Right cardiac atrium (tissue), 5 donors: Measurements from ENCODE around the gene SLC4A2. TPM values are rescaled to one million over a fixed set of nuclear protein-coding genes. Genes with fewer than 3 reads are reported as not detected.

Source experiments
- ATAC-seq, 2 donors: fragments of 200-7000 bp; cut with Tn5 transposase; one replicate each; pipeline versions ENCODE4 v1.8.0 to v1.9.1; 2020; ENCODE audit warnings: moderate library complexity in 2 of 2, mild to moderate bottlenecking in 1 of 2
- DNase-seq, 3 donors: peaks; one replicate each; pipeline ENCODE4 v3.0.0-alpha.2; 2020
- H3K27ac ChIP-seq: one replicate; pipeline ENCODE4 v1.5.1; 2013; ENCODE audit warnings: mild to moderate bottlenecking, low read length, control low read depth, moderate library complexity
- H3K27me3 ChIP-seq: one replicate; pipeline ENCODE4 v1.6.1; 2013; ENCODE audit not compliant: control insufficient read depth, insufficient read depth
- H3K4me1 ChIP-seq: one replicate; pipeline ENCODE4 v1.6.1; 2013; ENCODE audit warnings: low read length; ENCODE audit not compliant: control insufficient read depth, insufficient read depth
- H3K4me3 ChIP-seq: one replicate; pipeline ENCODE4 v1.5.1; 2013; ENCODE audit warnings: low read length, control low read depth
- H3K9me3 ChIP-seq: one replicate; pipeline ENCODE4 v1.6.1; 2013; ENCODE audit warnings: low read length; ENCODE audit not compliant: control insufficient read depth
- WGBS: extraction: QIAGEN DNeasy Blood & Tissue Kit; methylation state at CpG from one replicate; pipeline ENCODE4 v1.1.7; 2013; 5-methylcytosine and 5-hydroxymethylcytosine counted together
- intact Hi-C, 4 donors: fragments of 100-400 bp; cut with DNase I; formaldehyde crosslinking; loops; one replicate each; pipeline versions ENCODE4 v1.11.0 to v1.14.0; 2022 to 2023
- polyA plus RNA-seq: library from polyadenylated mRNA; stranded (reverse); fragments of 200-250 nt; gene quantifications from one replicate; pipeline ENCODE4 v1.2.3, GENCODE V29; 2013
- total RNA-seq, 4 donors: library from RNA; stranded (reverse); fragmentation: NEBNext Ultra II Directional; extraction: Animal tissue kit (Norgen Biotek cat#: 25700); gene quantifications; one replicate each; pipeline ENCODE4 v1.2.1, GENCODE V29; 2021
- donor health status: healthy with polysubstance abuse.
- donor health status: DM: no; HTN: yes; CAD: no.
- donor health status: DM: no; HTN: no; CAD: no.
- donor health status: DM: no; HTN: yes; CAD: no; lungs with severe emphysema.
- donor health status: DM: yes; HTN: yes; CAD: no.

The SLC4A2 gene
- total and polyA plus RNA-seq, 5 donors, result 61.7 to 120 (median 86.5) TPM

DNA sequence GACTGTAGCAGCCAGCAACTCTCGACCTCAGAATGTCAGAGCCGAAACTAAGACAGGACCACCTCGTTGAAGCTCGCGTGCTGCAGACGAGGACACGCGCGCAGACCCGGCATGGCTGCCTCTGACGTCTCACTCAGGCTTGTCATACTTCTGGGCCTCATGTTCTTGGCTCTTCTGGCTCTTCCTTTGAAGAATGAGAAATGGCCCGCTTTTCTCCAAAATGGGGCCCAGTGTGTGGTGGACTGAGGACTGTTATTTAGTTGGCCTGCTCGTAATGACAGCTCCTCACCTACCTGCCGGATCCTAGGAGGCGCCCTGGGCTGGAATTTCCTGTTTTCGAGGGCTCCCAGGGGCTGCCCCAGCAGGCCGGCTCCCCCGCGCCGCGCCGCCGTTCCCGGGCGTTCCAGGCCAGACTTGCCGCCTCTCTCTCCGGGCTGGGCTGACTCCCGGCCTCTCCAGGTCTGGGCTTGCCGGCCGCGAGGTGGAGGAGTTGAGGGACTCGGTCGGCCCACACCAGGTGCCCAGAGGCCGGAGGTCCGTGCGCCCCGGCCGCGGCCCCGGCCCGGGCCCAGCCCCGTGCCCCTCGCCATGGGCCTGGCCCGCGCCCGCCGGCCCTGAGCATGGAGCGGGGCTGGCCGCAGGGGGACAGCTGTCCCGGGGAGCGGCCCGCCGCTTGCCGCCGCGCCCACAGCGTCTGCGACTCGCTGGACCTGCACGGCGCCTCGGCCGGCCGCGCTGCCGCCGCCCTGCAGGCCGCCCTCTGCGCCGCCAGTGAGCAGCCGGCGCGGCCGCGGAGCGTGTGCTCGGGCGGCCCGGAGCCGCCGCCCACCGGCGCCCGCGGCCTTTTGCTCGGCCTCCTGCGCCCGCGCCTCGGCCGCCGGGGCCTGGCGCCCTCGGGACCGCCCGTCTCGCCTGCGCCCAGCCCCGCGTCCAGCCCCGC, 55.0 kb downstream of the SLC4A2 start:
- Histone ChIP-seq H3K4me3 (peak overlapping the region; percentile 60), H3K9me3 (no peaks in the 10 kb centered on the region), H3K4me1 (peaks cover 3% of the 10 kb centered on the region), H3K27ac (no peak overlapping the region), H3K27me3 (no peaks in the 10 kb centered on the region)
- ATAC-seq (no peak), DNase-seq (peak in 1 of 3 donors; percentile 55)
- 24% methylated on average over 101 of the region's 101 CpGs for WGBS
- intact Hi-C loops, result loop anchor here in 2 of 4 donors (10.0 kb wide), 2 partner anchors 90 to 100 kb away; partner anchors contain the start of genes ABCB8 (in 1 of the 2) and ATG9B (in 1 of the 2)

DNA sequence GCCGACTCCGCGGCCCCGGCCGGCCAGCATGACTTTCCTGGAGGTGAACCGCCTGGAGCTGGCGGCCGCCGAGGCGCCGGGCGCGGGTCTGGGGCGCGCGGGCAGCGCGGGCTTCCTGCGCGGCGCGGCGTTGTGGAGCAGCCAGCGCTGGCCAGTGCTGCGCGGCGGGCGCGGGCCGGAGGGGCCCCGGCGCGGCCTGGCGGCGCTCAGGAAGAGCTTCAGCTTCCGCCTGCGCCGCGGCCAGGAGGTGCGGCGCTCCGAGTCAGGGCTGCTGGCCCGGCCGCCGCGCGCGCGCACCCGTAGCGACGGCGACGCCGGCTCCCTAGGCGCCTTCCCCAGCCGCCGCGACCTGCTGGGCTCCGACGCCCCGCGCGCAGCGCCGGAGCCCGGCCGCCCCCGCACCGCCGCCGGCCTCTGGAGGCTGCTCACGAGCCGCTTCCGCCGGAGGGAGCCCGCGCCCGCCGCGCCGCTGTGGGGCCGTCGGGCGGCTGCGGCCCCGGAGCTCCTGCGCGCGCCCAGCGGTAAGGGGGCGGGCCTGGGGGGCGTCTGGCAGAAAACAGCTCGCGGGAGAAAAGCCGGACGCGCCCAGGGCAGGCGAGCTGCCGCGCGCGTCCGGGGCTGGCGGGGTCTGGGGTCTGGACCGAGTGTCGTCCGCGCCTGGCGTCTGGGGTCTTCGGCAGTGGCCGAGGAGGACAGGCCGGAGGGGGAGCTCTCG, 55.9 kb downstream of the SLC4A2 start:
- 5% methylated on average over 114 of the region's 114 CpGs for WGBS
- peak overlapping the region; percentile 60 for H3K4me3 ChIP-seq
- intact Hi-C loops, result loop anchor here in 2 of 4 donors (10.0 kb wide), 2 partner anchors 90 to 100 kb away; partner anchors contain the start of genes ABCB8 (in 1 of the 2) and ATG9B (in 1 of the 2)
- ATAC-seq, result peak; percentile 22 to 31
- DNase-seq, result peak in 2 of 3 donors; percentile 62 to 72
- peaks cover 3% of the 10 kb centered on the region for H3K4me1 ChIP-seq
- no peaks in the 10 kb centered on the region for H3K27me3 ChIP-seq
- H3K27ac ChIP-seq, result no peak overlapping the region
- H3K9me3 ChIP-seq, result no peaks in the 10 kb centered on the region

DNA sequence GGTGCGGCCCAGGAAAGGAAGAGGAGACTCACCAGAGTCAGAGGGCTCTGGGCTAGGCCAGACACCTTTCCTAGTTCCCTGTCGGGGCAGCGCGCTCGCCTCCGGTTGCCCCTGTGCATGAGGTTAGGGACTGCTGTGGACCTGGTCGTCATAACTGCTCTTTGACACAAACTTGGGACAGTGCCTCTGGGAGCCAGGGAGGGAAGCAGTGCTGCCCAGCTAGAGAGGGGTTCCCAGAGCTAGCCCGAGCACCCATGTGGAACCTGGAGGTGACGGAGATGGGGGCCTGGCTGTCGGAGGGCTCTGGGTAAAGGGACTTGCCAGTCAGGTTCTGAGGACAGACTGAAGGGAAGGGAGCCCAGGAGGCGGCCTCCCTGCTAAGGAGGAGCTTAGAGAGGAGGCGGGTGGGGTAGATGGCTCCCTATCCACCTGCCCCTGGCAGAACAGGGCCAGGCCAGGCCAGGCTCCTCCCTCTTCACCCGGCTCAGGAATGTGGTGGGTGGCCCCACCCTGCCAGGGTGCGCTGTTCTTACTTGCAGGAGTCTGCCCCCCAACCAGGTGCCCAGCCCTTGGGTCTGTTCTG, 56.5 kb downstream of the SLC4A2 start:
- no peaks in the 10 kb centered on the region for H3K9me3 ChIP-seq
- DNase-seq, result peak in 1 of 3 donors; percentile 62
- H3K4me1 ChIP-seq, result peaks cover 3% of the 10 kb centered on the region
- H3K27ac ChIP-seq, result no peak overlapping the region
- 81% methylated on average over 14 of the region's 14 CpGs for WGBS
- intact Hi-C loops, result loop anchor here in 2 of 4 donors (10.0 kb wide), 2 partner anchors 91 to 101 kb away; partner anchors contain the start of genes ABCB8 (in 1 of the 2) and ATG9B (in 1 of the 2)
- peak in 1 of 2 donors; percentile 2 for ATAC-seq
- no peak overlapping the region for H3K4me3 ChIP-seq
- H3K27me3 ChIP-seq, result no peaks in the 10 kb centered on the region

DNA sequence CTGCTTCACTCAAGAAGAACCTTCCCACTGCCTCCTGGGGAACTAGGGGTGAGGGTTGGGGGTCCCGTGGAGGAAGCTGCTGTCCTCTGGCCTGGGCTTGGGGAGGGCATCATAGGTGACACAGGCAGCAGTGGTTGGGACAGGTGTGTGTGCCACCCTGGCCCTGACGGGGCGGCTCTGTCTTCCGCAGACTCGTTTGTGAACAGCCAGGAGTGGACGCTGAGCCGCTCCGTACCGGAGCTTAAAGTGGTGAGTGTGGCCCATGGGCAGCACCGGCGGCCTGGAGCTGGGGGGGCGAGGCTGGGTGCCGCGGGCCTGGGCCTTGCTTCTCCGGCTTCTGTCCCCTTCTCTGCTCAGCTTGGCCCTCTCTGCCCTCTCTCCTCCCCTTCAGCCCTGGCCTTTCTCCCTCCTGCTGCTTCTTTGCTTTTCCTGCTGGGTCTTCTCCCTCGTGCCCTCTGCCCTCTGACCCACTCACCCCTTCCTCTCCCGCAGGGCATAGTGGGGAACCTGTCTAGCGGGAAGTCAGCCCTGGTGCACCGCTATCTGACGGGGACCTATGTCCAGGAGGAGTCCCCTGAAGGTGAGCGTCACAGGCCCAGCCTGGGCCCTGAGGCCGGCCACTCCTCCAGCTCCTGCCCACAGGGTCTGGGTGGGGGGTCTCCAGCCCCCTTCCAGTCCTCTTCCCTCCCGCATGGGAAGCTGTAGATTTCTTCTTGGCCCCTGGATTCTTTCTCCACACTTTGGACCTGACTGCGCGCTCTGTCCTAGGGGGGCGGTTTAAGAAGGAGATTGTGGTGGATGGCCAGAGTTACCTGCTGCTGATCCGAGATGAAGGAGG, 57.4 kb downstream of the SLC4A2 start:
- ATAC-seq (no peak), DNase-seq (peak in 1 of 3 donors; percentile 62)
- peaks cover 3% of the 10 kb centered on the region for H3K4me1 ChIP-seq
- H3K9me3 ChIP-seq, result no peaks in the 10 kb centered on the region
- intact Hi-C loops, result loop anchor here in 2 of 4 donors (10.0 kb wide), 2 partner anchors 92 to 102 kb away; partner anchors contain the start of genes ABCB8 (in 1 of the 2) and ATG9B (in 1 of the 2)
- WGBS, result 93% methylated on average over 27 of the region's 27 CpGs
- no peak overlapping the region for H3K27ac ChIP-seq
- H3K27me3 ChIP-seq, result no peaks in the 10 kb centered on the region
- H3K4me3 ChIP-seq, result no peak overlapping the region

DNA sequence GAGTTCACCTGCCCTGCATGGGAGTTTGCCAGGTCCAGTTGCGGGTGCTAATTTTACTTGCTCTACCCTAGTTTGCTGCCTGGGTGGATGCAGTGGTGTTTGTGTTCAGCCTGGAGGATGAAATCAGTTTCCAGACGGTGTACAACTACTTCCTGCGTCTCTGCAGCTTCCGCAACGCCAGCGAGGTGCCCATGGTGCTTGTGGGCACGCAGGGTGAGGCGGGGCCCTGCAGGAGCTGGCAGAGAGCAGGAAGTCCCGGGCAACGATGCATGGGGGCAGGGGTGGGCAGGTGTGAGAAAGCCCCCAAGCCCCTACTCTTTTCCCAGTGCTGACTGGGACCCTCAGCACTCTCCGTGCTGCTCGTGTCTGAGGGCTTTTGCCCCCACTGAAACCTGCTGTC, 58.2 kb downstream of the SLC4A2 start:
- Histone ChIP-seq H3K4me1 (peaks cover 3% of the 10 kb centered on the region), H3K4me3 (no peak overlapping the region), H3K9me3 (no peaks in the 10 kb centered on the region), H3K27me3 (no peaks in the 10 kb centered on the region), H3K27ac (no peak overlapping the region)
- peak in 1 of 3 donors; percentile 34 for DNase-seq
- no peak for ATAC-seq
- WGBS, result 90% methylated on average over 12 of the region's 12 CpGs
- intact Hi-C loops, result loop anchor here in 2 of 4 donors (10.0 kb wide), 2 partner anchors 93 to 103 kb away; partner anchors contain the start of genes ABCB8 (in 1 of the 2) and ATG9B (in 1 of the 2)

DNA sequence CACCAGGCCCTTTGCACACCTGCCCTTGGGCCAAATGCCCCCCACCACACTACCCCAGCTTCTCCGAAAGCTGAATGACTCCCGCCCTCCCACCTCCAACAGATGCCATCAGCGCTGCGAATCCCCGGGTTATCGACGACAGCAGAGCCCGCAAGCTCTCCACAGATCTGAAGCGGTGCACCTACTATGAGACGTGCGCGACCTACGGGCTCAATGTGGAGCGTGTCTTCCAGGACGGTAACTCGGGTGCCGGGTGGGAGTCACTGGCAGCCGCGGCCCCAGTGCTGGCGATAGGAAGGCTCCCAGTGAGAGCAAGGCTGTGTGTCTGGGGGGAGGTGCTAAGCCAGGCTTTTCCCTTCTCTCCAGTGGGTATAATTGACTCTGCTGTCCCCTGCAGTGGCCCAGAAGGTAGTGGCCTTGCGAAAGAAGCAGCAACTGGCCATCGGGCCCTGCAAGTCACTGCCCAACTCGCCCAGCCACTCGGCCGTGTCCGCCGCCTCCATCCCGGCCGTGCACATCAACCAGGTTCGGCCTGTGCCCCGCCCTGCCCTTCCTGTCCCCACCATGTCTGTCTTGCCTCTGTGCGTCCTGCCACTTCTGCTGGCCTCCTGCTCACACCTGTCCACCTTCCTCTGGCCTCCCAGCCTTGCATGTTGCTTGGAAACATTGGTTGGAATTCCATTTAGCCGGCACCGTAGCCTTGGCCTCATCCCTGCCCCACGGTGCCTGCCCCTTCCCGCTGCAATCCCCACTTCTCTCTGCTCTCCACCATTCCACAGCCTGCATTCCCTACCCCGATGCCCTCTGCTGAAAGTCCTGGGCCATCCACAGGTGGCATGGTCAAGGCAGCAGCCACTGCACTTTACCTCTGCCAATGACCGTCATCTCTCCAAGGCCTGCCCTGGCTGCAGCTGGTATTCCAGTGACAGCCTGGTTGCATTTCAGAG, 59.0 kb downstream of the SLC4A2 start:
- Histone ChIP-seq H3K4me1 (peaks cover 3% of the 10 kb centered on the region), H3K4me3 (no peak overlapping the region), H3K27ac (no peak overlapping the region), H3K27me3 (no peaks in the 10 kb centered on the region), H3K9me3 (no peaks in the 10 kb centered on the region)
- DNase-seq (peak in 1 of 3 donors; percentile 52), ATAC-seq (no peak)
- intact Hi-C loops, result loop anchor here in 2 of 4 donors (10.0 kb wide), 2 partner anchors 94 to 104 kb away; partner anchors contain the start of genes ABCB8 (in 1 of the 2) and ATG9B (in 1 of the 2)
- 93% methylated on average over 38 of the region's 38 CpGs for WGBS

DNA sequence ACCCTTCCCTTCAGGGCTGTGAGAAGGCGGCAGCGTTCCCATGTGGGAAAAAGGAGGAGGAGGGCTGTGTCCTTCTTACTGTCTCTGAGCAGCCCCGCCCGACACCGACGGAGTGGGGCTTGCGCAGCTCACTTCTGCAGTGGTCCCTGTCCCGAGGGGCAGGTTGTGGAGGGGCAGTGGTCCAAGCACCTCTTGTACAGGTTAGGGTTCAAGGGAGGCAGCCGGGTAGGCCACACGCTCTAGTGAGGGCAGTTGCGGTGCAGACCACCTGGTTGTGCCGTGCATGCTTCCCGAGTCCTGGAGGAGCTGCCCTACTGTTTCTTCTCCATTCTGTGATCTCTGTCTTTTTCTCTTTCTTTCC, 59.6 kb downstream of the SLC4A2 start:
- H3K27me3 ChIP-seq, result no peaks in the 10 kb centered on the region
- peak in 1 of 3 donors; percentile 35 for DNase-seq
- H3K4me1 ChIP-seq, result peaks cover 3% of the 10 kb centered on the region
- no peaks in the 10 kb centered on the region for H3K9me3 ChIP-seq
- WGBS, result 96% methylated on average over 13 of the region's 13 CpGs
- no peak for ATAC-seq
- no peak overlapping the region for H3K4me3 ChIP-seq
- no peak overlapping the region for H3K27ac ChIP-seq
- intact Hi-C loops, result loop anchor here in 2 of 4 donors (10.0 kb wide), 2 partner anchors 94 to 104 kb away; partner anchors contain the start of genes ABCB8 (in 1 of the 2) and ATG9B (in 1 of the 2)

DNA sequence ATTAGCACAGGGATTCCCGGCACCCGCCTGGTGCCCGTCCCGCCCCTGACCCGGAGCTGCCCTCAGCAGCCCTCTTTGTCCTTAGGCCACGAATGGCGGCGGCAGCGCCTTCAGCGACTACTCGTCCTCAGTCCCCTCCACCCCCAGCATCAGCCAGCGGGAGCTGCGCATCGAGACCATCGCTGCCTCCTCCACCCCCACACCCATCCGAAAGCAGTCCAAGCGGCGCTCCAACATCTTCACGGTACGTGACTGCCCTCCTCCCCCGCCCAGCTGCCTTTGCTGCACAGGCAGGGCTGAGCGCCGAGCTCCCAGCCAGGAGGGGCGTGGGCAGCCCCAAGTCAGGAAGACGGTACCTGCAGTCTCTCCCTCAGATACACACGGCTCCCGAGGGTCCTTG, 60.5 kb downstream of the SLC4A2 start:
- no peaks in the 10 kb centered on the region for H3K9me3 ChIP-seq
- DNase-seq (peak in 1 of 3 donors; percentile 44), ATAC-seq (no peak)
- no peak overlapping the region for H3K4me3 ChIP-seq
- H3K27me3 ChIP-seq, result no peaks in the 10 kb centered on the region
- 92% methylated on average over 27 of the region's 27 CpGs for WGBS
- H3K4me1 ChIP-seq, result no peaks in the 10 kb centered on the region
- no peak overlapping the region for H3K27ac ChIP-seq
- intact Hi-C loops, result loop anchor here in 2 of 4 donors (10.0 kb wide), 3 partner anchors 95 to 185 kb away; partner anchors contain the start of genes ABCB8 (in 1 of the 2) and ATG9B (in 1 of the 2)

DNA sequence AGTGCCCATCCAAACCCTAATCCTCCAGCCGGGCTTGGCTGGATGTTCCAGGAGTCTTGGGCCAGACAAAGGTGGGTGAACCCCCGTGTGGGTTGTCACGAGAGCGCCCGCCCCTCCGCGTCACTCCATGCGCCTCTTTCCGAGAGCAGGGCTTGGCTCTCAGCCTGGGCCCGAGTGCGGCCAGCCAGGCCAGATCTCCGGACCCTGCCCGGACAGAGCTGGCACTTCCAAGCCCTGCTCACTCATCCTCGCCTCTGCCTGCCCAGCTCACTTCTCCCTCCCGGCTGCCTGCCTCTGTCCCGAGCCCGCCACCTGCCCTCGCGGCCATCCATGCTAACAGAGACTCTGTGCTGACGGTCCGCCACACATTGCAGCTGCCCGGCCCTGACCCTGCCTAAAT, 61.5 kb downstream of the SLC4A2 start:
- H3K27ac ChIP-seq, result no peak overlapping the region
- ATAC-seq (no peak), DNase-seq (peak in 1 of 3 donors; percentile 53)
- 89% methylated on average over 22 of the region's 22 CpGs for whole genome bisulfite sequencing
- H3K4me3 ChIP-seq, result no peak overlapping the region
- intact Hi-C loops, result loop anchor here in 1 of 4 donors (10.0 kb wide), 1 partner anchor 184 kb away; no protein-coding TSS in a partner anchor
- H3K4me1 ChIP-seq, result no peaks in the 10 kb centered on the region
- H3K9me3 ChIP-seq, result no peaks in the 10 kb centered on the region
- no peaks in the 10 kb centered on the region for H3K27me3 ChIP-seq
